ENCODE data around the gene SRC.
"Not testable (repeated sequence)": the region's sequence is repeated elsewhere in the genome, so short reads cannot be mapped to it uniquely, and the experiment has no call there.

SRC gene

DNA sequence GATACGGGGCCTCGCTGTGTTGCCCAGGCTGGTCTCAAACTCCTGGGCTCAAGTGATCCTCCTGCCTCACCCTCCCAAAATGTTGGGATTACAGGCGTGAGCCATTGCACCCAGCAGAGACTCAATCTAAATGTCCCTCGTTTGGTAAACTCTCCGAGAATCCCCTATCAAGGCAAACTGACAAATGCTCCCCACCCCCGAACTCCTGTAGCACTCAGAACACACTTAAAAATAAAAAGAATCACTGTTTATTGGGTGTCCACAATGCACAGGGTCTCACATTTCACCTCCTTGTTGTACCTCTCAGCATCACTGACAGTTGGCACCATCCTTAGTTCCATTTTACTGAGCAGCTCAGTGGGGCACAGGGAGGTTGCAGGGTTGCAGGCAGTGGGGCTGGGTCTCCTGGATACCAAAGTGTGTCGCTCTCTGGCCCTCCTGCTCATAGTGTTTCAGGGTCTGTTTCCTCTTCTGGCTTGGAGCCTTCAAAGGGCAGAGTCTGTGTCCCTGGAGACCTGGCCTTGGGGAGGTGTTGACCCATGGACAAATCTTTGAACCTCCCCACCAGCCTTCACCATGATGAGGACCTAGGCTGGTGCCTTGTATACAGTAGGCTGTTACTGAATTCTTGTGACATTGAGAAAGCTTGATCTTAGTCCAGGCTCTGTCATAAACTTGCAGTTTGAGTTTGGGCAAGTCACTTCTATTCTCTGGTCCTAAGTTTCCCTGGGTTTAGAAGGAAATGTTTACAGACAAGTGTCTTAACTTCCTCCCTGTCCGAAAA is 8.5 kb upstream of the SRC start:
- DNase-seq, result no peak

DNA sequence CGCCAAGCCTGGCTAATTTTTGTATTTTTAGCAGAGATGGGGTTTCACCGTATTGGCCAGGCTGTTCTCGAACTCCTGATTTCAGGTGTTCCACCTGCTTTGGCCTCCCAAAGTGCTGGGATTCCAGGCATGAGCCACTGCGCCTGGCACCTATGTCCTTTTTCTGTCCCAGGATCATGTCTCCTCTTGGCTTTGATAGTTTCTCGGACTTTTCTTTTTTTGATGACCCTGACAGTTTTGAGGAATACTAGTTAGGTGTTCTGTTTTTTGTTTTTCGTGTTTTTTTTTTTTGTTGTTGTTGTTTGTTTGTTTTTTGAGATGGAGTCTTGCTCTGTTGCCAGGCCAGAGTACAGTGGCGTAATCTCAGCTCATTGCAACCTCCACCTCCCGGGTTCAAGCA is 7.6 kb upstream of the SRC start:
- DNase-seq, result not testable (repeated sequence)

DNA sequence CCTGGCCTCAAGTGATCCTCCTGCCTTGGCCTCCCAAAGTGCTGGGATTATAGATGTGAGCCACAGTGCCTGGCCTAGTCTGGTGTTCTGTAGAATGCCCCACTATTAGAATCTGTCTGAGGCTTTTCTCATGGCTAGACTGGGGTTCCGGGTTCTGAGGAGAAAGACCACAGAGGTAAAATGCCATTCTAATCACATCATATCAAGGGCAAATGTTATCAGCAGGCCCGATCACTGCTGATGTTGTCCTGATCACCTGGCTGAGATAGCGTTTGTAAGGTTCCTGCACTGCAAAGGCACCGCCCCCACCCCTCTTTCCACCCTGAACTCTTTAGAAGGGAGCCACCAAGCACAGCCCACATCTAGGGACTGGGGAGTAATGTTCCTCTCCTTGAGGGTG is 6.7 kb upstream of the SRC start:
- no peak for DNase-seq

DNA sequence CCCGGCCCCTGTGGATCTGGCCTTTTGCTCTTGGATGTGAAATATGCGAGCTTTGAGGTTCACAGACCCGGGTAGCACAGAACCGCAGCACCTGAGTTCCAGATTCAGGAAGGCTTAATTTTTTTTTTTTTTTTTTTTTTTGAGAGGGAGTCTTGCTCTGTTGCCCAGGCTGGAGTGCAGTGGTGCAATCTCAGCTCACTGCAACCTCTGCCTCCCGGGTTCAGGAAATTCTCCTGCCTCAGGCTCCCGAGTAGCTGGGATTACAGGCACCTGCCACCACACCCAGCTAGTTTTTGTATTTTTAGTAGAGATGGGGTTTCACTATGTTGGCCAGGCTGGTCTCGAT is 6.2 kb upstream of the SRC start:
- DNase-seq, result not testable (repeated sequence)

DNA sequence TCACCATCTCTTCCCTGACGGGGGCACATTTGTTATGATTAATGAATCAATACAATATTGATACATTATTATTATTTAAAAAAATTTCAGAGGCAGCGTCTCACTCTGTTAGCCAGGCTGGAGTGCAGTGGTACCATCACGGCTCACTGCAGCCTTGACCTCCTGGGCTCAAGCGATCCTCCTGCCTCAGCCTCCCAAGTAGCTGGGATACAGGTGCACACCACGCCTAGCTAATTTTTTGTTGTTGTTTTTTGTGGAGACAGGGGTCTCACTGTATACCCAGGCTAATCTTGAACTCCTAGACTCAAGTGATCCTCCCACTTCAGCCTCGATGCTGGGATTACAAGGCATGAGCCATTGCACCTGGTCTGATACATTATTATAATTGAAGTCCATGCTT is 4.9 kb upstream of the SRC start:
- DNase-seq, result no peak

DNA sequence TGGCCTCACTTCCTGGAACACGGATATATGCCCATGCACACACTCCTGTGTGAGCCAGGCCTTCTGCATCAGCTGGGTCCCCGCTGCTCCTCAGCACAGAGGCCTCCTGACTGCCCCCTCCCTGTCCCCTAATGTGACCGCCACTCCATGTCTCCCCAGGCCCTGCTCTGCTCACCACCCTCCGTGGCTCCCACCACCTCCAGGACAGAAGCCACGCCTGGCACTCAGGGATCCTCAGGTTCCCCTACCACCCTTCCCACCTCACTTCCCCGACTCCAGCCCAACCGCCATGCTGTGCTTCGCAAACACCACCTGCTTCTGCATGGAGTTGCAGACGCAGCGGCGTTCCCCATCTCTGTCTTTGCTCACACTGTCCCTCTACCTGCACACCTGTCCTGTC is 4.3 kb upstream of the SRC start:
- no peak for DNase-seq

DNA sequence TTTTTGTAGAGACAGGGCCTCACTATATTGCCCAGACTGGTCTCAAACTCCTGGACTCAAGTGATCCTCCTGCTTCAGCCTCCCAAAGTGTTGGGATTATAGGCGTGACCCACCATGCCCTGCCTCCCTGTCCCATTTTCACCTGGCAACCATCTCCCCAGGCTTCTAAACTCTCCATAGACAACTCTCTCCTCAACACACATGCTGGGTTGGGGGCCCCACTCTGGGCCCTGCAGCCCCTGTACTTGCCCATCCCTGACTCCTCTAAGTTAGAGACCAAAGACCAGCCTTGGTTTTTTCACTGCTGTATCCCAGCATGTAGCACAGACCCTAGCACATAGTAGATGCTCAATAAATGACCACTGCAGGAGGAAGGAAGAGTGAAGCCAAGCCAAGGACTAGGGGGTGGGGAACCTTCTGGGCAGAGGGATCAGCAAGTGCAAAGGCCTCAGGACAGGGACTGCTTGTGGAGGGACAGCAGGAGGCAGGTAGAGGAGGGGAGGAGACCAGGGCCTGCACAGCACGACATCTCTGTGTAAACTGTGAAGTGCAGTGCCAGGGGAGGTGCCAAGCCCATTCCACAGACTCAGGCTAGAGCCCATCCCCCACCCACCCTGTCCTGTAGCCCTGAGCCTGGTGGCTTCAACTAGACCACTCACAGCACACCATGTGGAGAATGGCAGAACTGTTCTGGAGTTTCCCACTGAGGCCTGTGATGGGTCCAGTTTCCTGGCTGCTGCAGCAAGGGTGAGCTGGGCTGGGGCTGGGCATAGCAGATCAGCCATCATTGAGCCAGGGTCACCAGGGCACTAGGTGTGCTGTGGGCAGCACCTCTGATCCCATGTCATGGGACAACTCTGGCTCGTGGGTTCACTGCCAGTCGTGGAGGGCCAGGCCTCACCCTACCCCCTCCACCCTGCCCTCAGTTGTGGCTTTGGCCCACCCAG is 3.4 kb upstream of the SRC start:
- no peak for DNase-seq

DNA sequence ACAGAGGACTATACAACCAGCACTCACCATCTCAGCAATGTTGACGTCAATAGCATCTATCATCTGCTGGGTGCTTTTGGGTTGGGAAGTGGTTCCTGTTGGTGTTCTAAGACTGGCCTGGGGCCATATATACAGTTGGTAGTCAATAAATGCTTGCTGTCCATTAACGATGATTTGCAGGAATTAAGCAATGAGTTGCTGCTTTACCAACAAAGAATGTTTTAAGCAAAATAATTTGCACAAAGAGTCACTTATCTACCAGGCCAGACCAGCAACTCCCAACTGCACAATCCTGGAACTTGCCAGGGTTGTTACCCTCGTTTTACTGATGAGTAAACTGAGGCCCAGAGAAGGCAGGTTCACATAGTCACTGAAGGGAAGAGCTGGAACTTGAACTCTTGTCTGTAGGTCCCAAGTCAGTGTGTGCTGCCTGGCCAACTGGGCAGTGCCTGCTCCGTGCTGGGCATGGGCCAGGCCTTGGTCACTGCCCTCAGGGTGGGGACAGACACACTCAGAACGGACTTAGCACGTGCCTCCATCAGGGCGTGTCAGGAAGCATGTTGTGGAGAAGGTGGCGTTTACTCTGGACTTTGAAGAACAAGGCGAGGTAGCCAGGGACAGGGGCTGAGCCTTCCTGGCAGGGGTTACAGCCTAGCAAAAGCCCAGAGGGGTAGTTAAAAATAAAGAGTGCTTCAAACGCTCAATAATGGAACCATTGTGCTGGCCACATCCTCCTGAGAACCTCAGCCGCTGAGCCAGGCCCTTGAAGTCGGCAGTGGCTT is 2.5 kb upstream of the SRC start:
- DNase-seq, result no peak

DNA sequence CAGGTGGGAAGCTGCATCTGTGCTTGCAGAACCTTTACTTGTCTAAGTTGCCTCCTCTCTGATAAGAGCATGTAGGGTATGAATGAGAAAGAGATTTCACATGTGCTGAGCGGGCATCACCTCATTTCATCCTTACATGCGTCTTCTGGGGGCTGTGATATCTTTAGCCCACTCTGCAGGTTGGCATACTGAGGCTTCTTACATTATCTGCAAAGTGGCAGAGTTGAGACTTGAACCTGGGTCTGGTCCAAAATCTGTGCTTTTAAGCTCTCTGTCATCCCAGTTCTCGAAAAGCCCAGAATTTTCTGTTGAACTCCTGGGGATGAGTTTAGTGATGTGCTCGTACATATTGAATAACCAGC is 2.0 kb upstream of the SRC start:
- no peak for DNase-seq

DNA sequence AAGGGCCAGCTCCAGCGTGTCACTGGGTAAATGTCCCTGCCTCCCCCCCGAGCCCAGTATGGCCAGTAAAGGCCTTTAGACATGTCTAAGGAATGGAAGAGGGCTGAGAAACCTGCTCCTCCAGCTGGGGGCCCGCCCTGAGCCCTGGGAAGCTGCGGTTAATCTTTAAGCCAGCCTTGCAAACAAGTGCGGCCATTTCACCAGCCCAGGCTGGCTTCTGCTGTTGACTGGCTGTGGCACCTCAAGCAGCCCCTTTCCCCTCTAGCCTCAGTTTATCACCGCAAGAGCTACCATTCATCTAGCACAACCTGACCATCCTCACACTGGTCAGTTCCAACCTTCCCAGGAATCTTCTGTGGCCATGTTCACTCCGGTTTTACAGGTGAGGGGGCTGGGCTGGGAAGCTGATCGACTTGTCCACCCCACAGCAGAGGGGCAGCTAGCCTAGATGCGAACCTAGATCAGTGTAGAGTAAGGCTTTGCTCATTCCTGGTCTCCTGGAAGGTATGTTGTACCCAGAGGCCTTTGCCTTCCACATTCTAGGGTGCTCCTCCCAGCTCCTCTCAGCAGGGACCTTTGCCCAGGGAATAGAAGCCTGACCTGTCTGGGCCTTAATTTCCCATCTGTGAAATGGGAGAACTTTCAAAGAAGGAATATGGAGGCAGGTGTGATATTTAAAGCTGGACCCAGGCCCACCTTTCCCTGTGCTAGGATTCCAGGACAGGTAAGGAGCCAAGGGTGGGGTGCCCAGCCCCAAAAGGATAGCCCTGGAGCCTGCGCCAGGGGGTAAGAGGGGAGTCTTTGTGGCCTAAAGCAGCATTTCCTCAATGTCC is 1.2 kb upstream of the SRC start:
- DNase-seq, result no peak

DNA sequence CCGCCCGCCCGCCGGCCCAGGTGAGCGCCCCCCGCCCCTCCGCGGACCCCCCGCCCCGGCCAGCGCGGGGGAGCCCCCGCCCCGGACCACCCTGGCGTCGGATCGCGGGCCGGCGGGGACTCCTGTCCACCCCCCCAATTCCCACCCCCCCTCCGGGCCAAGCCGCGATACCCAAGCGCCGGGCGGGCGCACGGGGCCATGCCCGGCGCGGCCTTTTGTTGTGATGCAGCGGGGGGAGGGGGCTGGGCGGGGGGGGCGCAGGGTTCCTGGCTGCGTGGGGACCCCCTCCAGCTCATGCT is 245 bp downstream of the SRC start:
- no peak for DNase-seq

DNA sequence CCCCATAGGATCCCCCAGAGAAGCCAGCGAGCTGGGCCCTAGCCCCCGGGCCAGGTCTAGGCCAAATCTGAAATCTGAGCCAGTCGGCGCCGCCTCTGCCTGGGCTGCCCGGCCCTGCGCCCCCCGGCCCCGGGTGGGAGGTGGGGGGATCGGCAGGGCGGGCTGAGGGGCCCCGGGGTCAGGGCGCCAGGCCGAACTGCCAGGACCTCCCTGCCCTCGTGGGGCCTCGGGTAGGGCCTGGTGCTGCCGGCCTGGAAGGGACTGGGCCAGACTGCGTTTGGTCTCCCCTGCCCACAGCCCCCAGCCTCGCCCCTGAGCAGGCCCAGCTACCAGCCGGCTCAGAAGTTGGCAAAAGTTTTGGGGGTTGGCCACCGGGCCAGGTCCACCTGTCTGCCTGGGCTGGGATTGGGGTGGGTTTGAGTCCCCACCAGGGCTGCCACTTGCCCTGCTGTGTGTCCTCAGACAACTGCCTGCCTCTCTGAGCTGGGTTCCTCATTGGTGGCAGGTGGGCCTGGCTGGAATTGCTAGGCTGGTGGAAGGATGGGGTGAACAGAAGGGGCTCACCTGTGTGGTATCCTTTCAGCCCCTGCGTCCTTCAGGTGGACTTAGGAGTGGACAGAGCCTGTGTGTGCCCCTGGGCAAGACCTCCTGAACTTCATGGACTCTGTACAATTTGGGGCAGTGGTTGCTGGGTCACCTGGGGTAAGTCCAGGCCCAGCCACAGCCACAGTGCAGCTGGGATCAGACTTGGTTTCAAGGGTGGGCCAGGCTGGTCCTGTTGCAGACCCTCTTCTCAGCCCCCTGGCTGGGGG is 801 bp downstream of the SRC start:
- no peak for DNase-seq

DNA sequence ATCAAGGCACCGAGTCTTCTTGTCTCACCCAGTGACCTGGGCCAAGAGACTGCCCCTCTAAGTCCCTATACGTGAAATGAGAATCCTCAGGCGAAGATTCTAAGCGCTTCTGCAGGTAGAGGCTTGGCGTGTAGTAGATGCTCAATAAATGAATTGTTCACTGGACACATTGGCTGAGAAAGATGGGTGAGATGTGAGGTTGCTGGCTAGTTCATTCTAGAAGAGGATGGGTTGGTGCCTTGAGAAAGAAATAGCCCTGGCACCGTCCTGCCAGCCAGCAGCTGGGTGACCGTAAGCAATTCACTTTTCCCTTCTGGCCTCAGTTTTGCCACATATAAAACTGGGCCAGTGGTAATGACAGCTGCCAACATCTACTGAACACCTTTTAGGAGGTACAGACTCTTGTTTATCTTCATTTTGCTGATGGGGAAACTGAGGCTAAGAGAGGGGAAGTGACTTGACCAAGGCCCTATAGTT is 1.4 kb downstream of the SRC start:
- no peak for DNase-seq

DNA sequence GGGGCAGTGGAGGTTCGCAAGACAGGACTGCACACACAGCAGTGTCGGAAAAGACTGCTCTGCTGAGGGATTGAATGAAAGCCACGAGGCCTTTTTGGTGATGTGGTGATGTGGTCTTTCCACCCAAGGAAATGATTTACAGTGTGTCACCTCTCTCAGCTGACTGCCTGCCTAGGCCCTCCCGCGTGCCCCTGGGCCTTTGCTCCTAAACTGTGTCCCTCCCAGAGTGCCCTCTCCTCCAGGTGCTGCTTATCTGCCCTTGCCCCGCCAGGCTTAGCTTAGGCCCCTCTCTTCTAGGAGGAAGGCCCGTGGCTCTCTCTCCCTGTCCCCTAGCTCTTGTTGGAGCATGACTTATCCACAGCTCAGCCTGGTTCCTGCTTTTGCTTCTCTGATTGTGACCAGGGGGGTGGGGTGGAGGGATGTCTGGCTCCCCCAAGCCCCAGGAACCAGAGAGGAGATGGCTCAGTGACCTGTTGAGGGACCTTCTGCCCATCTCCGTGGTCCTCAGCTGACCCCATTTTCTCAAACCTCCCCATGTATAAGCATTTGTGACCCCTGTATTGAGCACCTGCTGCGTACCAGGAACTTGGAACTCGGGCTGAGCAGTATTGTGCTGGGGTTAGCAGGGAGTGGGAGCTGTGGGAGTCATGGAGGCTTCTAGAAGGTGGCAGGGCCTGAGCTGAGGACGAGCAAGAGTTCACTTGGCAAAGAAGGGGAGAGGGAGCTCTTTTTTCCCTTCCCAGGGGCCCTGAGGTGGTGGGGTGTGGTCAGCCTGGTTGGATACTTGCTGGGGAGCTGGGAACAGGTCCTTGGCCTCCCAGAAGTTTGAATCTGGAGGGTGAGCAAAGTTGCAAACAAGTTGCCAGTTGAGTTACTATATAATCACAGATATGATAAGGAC is 2.2 kb downstream of the SRC start:
- DNase-seq, result no peak

DNA sequence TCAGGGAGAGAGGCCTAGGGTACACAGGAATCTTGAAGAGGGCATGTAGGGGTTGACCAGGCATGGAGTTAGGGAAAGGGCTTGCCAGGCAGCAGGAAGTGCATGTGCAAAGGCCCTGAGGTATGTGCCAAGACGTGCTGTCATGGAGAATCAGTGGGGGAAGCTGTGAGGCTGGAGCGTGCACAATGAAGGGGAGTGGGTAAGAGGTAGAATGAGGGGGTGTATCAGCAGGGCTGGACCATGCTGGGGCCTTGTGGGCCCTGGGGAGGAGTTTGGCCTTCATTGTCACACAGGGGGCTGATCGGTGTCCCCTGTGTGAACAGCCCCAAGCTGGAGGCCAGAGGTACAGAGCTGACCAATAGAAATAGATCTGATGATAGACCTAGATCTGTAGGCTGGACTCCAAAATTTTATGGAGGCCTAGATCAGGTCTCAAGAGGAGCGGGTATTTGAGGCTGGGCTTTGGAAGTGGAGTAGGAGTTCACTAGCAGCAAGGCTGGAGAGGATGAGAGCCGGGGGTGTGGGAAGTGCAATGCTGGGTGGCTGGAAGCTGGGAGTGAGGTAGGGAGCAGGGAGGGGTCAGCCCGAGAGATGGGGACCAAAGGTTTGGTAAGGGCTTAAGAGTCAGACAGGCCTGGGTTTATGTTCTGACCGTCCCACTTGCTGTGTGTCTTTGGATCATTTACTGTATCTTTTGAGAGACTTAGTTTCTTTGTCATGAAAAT is 3.0 kb downstream of the SRC start:
- DNase-seq, result no peak

DNA sequence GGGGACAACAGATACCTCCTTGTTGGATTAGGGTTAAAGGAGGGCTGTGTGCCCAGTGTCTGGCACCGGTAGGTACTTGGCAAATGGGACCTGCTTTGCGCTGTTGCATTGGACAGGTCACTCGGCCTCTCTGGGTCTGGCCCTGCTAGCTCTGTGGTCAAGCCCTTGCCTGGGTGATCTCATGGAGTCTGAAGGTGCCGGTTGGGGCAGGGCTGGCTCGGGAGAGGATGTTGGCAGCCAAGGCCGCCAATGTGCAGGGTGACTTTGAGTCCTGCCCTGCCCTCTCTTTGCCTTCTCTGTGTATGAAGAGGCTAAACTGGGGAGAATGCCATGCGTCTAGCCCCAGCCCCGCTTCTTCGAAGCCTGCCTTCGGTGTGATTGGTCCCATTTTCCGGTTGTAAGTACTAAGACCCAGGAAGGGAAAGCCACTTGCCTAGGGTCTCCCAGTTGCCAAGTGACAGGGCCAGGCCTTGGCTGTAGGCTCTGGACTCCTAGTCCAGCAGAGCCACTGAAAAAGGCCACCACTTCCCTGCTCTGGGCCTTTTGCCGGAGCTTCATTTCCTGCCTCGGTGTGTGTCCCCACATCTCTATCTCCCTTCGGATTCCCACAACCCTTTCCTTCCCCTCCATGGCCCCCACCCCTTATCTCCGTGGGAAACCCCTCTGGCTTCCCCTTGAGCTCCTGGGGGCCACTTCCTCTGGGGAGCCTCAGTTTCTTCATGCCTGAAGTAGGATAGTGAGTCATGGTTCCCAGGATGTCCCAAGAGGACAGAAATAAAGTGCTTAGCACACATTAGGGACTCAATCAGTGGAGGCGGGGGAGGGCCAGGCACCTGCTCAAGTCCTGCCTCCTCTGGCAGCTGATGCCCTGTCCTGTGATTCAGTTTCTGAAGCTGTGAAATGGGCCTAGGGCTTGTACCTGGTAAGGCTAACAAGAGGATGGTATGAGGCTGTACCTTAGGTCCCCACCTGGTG is 3.9 kb downstream of the SRC start:
- no peak for DNase-seq

DNA sequence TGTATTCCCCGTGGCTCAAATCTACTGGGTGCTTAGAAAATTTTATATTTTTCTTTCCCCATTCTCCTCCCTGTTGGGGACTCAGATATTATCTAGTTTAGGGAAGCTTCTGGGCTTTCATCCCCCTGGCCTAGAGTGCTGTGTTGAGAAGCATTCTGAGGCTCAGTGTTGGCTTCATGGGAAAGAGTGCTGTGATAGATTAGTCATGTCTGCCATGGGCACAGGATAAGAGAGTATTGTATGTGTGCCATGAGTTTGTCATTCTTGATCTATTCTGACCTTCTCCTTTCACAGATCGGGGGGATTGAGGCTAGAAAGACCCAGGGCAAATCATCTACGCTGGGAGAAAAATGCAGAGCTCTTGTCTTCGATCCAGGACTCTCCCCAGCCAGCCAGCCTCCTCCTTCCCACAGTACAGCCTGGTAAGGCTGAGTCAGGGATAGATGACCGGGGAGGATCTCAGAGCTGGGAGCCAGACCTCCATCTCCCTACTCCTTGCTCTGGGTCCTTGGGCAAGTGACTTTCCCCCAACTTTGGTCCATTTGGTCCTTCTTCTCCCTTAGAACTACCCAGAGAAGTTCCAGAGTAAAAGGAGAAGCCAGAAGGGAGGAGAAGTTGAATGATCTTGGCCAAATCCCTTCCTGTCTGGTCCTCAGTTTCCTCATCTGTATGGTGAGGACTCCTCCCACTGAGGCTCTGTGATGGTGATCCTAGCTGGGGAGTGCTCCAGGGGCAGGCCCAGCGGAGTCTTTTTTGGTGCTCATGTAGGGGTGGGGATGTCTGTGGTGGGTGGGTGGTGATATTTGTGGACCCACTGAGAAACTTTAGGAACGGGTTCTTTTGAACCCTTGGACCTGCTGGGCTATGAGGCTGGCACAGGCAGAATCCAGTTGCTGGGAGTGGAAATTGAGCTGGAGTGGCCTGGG is 5.0 kb downstream of the SRC start:
- DNase-seq, result no peak

Measured in NCI-H1417 treated with DMSO at 0.1 percent for 48 hours (cell line).